HG02798 (cell line): ENCODE data around the gene ADIPOR1.
A peak's percentile ranks its signal among the peaks of the same experiment; 100 is the strongest.
"Not testable (repeated sequence)": the region's sequence is repeated elsewhere in the genome, so short reads cannot be mapped to it uniquely, and the experiment has no call there.

Source experiments
- ATAC-seq: cut with Tn5 transposase; IDR thresholded peaks from one replicate; pipeline ENCODE4 v1.9.1; 2021; ENCODE audit warnings: mild to moderate bottlenecking; ENCODE audit not compliant: unreplicated experiment, poor library complexity

The ADIPOR1 gene, protein sequence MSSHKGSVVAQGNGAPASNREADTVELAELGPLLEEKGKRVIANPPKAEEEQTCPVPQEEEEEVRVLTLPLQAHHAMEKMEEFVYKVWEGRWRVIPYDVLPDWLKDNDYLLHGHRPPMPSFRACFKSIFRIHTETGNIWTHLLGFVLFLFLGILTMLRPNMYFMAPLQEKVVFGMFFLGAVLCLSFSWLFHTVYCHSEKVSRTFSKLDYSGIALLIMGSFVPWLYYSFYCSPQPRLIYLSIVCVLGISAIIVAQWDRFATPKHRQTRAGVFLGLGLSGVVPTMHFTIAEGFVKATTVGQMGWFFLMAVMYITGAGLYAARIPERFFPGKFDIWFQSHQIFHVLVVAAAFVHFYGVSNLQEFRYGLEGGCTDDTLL

DNA sequence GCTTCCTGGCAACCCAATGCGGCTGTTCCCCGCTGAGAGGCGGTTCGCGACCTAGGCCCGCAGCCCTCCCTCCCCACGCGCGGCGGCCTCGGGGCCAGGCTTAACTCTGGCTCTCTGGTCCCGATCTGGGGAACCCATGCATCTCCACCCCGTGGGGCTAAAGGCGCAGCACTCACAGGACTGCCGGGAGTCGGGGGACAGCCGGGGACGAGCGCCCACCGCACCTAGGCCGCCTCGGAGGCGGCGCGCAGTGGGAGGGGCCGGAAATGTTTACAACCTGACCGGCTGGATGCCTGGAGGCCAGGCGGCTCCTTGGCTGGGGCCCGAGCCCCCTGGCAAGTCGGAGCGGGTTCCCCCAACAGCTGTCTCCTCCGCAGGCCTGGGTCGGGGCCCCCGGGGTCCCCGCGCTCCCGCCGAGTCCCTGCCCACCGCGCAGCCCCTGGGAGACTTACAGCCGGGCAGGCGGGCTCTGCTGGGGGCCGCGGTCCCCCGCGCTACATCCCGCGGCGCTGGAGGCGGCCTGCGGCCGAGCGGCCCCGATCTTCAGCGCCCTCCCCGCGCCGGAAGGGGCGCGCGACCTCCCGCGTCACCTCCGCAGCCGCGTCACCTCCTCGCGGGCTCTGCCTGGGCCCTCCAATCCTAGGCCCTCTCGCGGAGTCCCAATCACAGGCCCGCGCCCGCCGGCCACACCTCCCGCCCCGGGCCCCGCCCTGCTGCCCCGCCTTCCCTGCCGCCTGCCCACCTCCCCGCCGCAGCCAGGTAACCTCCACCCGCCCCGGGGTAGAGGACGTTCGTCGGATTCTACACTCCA, at the start of gene ADIPOR1:
Gene ADIPOR1 (minus strand): TSS at position 580 of the 811 bp plus-strand sequence. CDS start 7,242 bp downstream, outside the sequence.
- peak; percentile 98 for ATAC-seq

DNA sequence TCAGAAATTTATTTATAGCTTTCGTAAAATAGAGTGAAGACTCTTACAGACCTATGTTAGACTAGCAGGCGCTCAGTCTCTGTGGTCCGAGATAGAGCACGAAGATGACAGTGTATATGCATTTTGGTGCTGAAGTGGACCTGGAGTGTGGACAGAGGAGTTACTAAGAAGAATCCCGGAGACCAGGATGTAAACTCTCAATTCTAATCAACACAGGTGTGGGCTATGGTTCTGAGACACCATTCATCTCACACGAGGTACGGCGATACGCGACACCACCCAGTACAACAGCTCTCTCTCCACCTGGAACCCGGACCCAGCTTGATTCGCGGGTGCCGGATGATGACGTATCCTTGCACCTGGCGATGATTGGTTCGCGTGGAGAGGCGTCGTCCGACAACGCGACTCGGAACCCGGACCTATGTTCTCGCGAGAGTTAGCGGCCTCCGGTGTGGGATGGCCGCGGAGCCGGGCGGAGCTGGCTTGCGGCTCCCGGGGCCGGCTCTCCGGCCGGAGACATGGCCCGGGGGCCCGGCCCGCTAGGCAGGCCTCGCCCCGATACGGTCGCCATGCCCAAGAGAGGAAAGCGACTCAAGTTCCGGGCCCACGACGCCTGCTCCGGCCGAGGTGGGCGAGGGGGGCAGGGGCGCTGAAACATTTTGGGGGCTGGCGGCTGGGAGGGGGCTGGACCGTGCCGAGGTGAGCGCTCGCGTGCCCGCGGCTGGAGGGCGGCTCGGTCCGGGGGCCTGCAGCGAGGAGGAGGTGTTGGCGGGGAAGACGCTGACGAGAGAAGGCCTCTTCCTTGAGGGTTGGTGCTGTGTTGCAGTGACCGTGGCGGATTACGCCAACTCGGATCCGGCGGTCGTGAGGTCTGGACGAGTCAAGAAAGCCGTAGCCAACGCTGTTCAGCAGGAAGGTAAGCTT, 49.1 kb upstream of the ADIPOR1 start, which contains the start of gene TMEM183A:
Gene TMEM183A (plus strand): TSS at position 427 of the 924 bp plus-strand sequence. CDS start 92 bp downstream, at position 519.
- ATAC-seq, result peak; percentile 96

DNA sequence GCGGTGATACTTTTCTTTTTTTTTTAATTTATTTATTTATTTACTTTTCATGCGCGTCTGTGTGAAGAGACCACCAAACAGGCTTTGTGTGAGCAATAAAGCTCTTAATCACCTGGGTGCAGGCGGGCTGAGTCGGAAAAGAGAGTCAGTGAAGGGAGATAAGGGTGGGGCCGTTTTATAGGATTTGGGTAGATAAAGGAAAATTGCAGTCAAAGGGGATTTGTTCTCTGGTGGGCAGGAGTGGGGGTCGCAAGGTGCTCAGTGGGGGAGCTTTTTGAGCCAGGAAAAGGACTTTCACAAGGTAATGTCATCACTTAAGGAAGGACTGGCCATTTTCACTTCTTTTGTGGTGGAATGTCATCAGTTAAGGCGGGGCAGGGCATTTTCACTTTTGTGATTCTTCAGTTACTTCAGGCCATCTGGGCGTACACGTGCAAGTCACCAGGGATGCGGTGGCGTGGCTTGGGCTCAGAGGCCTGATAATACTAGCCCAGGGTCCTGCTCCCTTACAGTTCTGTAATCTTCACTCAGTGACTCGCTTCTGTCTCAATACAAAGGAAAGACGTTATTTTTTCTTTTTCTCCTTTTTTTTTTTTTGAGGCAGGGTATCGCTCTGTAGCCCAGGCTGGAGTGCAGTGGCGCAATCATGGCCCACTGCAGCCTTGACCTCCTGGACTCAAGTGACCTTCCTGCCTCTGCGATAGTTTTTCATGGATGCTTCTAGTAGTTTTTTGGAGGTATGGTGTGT, 47.5 kb upstream of the ADIPOR1 start:
- ATAC-seq, result not testable (repeated sequence)

DNA sequence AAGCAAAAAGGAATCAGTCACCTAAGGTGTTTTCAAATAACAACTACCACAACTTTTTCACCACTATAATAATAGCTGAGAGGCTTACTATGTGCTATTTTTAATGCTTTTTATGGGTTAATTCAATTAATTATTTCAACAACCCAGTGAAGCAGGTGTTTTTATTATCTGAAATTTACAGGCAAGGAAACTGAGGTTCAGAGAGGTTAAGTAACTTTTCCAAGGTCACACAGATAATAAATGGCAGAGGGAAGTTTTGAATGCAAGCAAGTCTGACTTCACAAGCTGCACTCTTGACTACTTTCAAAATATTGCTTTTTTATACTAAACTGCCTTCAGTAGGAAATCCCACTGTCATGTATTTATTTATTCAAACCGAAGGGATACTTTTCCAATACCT, 44.8 kb upstream of the ADIPOR1 start:
- no peak for ATAC-seq

DNA sequence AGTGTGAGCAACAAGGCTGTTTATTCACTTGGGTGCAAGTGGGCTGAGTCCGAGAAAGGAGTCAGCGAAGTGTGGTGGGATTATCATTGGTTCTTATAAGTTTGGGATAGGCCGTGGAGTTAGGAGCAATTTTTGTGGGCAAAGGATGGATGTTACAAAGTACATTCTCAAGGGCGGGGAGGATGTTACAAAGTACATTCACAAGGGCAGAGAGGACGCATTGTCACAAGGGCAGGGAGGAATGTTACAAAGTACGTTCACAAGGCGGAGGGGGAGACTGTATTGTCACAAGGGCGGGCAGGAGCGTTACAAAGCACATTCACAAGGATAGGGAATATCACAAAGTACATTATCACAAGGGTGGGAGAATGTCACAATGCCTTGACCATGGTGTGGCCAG, 43.9 kb upstream of the ADIPOR1 start:
- ATAC-seq, result no peak

DNA sequence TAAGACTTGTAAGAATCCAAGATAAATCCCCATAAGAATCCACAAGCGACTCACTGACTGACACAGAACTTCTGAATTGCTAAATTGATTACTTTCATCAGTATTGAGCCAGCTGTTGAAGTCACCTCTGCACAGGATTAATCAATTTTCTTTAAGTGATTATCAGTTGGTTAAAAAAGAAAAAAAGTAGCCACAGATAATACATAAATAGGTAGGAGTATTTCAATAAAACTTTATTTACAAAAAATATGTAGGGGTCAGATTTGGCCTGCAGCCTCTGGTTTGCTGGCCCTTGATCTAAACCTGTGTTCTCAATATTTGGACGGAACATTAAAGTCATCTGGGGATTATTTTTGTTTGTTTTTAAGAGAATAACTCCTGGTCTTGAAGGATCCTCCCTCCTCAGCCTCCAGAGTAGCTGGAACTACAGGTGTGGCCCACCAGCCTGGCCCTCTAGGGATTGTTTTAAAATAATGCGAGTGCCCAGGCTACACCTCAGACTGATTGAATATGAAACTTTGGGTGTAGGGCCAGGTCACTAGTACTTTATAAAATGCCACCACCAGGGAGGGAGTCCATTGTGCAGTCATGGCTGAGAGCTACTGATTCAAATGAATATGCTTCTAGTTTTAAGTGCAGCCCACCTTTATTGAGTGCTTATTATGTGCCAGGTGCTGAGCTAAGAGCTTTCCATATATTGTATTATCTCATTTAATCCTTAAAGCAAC, 42.3 kb upstream of the ADIPOR1 start:
- no peak for ATAC-seq

DNA sequence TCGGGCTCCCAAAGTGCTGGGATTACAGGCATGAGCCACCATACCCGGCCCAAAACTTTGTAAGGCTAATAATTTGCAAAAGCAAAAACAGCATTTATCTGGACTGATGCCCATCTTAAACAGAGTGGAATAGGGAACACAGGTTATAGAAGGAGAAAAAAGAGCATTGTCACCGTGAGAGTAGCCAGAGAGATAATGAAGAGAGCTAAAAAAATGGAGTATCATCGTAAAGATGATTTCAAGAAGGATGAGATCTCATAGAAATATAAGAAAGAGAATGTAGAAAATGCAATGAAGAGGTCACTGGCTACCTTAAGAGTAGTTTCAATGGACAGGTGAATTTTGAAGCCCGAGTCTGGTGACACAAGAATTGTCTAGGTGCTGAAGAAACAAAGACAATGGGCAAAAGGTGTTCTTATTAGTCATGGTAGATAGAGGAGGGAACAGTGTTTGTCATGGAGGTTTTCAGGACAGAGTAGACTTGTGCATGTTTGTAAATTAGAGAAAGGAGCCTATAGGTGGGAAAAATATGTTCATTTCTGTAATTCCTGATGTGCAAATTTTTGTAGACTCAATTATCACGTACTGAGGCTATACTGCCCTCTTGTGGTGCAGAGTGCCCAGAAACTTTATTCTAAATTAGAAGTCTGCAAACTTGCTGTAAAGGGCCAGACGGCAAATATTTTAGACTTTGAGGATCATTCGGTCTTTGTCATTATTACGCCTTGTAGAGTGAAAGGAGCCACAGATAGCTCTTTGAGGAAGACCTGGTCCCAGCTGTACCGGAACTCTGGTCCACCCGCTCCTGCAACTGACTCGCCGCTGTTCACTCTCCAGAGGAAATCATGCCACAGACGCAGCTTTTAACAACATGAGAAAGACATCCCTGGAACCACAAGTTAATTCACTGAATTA, 41.0 kb upstream of the ADIPOR1 start:
- ATAC-seq, result no peak

DNA sequence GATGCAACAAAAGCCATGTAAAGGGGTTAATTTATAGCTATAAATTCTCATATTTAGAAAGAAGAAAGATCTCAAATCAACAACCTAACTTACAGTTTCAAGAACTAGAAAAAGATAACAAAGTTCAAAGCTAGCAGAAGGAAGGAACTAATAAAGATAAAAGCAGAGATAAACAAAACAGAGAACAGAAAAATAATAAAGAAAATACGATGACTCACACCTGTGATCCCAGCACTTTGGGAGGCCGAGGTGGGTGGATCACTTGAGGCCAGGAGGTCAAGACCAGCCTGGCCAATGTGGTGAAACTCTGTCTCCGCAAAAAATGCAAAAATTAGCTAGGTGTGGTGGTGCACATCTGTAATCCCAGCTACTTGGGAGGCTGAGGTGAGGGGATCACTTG, 36.6 kb upstream of the ADIPOR1 start:
- no peak for ATAC-seq

DNA sequence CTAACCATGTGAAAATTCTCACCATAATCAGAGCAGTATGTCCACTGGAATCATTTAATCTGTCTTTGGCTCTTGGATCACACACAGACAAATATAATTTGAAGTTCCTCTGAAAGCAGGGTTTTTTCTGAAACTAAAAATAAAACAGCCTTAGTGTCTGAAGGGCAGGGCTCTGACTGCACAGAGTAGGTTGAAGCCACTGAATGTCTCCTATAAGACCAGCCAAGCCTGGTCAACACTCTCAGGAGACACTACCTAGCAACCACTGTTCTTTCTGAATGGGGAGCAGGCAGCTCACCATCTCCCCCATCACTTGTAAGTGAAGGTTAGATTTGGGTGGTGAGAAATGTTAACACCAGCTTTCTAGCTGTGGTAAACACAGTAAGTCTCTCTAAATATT, 33.0 kb upstream of the ADIPOR1 start:
- ATAC-seq, result no peak

DNA sequence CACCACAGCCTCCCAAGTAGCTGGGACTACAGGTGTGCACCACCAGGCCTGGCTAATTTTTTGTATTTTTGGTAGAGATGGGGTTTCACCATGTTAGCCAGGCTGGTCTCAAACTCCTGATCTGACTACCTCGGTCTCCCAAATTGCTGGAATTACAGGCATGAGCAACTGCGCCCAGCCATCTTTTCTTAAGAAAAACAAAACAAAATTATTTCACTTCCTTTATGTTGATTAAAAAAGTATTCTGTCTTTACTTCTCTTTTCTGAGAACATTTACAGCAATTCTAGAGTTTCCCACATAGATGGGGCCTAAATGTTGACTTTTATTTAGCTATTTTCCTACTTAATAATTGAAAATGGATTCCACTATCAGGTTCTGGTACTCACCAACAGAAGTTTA, 31.8 kb upstream of the ADIPOR1 start:
- ATAC-seq, result no peak

DNA sequence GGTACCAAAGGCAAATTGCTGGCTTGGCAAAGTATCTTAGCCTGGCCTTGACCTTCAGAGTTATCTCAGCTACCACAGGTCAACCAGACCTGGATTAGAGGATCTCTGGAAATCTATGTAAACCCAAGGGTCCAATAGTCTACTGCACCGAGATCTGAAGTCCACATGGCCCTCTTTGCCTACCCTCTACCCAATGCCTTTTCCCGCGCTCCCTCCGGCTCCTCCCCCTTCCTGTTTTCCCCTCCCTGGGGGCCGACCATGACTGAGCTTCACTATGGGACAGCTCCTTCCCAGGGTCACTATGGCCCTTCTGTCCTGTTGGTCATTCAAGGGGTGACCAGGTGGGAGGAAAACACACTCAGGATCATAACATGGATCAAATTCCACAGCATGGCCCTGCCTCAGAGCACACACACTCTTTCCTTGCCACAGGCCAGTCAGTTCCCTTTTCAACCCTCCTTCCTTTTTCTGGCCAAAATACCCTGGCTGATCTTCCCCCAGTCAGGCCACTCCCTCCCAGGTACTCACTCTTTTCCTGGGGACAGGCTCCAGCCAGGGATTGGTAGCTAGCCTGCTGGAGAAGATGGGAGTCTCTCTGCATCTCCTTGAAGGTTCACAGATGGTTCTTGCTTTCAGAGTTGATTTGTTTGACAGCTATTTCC, 29.9 kb upstream of the ADIPOR1 start:
- ATAC-seq, result no peak

DNA sequence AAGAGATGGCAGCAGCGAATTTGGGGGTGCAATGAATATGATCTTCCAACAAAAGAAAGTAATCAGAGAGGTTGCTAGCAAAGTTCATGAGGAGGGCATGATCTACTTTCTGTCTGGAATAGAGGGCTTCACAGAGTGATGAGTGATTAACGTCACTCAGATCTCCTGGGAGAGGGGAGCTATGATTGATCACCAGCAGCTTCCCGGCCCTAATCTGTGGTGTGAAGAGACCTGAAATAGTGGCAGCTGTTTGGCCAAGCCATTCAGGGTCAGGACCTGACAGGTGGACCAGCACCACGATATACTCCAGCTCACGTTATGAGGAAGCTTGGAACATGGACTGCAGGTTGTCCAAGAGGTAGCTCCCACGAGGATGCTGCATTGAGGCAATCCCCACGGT, 29.1 kb upstream of the ADIPOR1 start:
- no peak for ATAC-seq

DNA sequence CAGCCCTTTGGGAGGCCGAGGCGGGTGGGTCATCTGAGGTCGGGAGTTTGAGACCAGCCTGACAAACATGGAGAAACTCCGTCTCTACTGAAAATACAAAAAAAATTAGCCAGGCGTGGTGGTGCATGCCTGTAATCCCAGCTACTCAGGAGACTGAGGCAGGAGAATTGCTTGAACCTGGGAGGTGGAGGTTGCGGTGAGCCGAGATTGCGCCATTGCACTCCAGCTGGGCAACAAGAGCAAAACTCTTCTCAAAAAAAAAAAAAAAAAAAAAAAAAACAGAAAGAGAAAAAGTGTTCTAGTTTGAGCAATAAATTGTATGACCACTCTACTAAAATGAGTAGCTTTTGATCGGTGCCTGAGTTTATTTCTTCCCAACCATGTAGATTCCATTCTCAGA, 28.0 kb upstream of the ADIPOR1 start:
- ATAC-seq, result not testable (repeated sequence)

DNA sequence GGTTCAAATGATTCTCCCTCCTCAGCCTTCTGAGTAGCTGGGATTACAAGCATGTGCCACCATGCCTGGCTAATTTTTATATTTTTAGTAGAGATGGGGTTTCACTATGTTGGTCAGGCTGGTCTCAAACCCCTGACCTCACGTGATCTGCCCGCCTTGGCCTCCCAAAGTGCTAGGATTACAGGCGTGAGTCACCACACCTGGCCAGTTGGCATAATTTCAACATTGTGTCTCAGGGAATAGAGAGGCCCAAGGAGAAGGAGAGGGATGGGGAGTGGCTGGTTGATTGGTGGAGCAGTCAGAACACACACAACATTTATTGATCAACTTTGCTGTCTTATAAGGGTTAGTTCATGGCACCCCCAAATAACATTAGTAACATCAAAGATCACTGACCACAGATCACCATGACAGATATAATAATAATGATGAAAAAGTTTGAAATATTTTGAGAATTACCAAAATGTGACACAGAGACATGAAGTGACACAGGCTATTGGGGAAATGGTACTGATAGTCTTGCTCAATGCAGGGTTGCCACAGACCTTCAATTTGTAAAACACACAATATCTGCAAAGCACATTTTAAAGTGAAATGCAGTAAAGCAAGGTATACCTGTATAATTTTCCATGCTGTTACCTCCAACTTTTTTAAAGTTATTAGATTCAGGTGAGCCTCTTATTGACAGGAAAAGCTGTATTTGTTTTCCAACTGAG, 24.8 kb upstream of the ADIPOR1 start:
- no peak for ATAC-seq

DNA sequence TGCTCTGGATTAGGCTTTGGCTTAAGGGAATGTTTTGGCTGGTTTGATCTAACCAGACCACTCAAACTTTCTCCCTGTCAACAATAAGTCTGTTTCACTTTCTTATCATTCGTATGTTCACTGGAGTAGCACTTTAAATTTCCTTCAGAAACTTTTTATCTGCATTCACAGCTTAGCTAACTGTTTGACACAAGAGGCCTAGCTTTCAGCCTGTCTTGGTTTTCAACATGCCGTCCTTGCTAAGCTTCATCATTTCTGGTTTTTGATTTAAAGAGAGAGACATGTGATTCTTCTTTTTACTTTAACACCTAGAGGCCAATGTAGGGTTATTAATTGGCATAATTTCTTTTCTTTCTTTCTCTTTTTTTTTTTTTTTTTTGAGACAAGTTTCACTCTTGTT, 23.8 kb upstream of the ADIPOR1 start:
- no peak for ATAC-seq

DNA sequence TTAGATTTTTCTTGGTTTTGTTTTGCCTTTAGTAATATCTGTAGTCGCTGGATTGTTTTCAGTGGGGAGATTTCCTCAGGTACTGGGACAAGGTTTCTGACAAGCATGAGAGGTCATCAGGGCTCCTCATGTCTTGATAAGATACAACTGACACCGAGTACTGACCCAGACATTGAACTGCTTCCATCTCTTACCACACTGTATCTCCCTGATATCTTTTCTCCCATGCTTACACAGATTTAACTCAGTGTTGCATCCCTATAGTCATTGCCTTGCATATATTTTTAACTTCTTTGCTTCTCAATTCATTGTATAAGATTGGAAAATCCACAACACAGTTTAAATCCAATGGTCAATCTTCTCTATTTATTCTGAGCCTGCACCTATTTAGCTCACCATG, 21.3 kb upstream of the ADIPOR1 start:
- no peak for ATAC-seq

DNA sequence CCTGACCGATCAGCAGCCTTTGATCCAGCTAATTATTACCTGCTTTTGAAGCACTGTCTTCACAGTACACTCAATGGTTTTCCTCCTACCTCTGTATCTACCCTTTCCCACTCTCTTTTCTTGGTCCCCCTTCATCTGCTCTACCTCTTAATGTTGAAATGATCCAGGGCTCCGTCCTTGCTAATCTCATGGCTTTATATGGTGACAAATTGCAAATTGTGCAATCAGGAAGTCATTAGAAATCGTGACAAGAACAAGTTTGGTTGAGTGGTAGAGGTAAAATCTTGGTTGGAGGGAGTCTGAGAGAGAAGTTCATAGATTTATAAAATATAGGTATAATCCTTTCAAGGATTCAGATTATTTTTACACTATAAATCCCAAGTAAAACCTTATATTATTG, 18.5 kb upstream of the ADIPOR1 start:
- ATAC-seq, result no peak
